GM18519 (cell line): Measurements from ENCODE around the gene DRD3.
A peak's percentile ranks its signal among the peaks of the same experiment; 100 is the strongest.

ENCODE experiments used
- ATAC-seq: cut with Tn5 transposase; IDR thresholded peaks from one replicate; pipeline ENCODE4 v1.9.1; 2021; ENCODE audit warnings: mild to moderate bottlenecking, moderate library complexity; ENCODE audit not compliant: unreplicated experiment, low FRiP score

The DRD3 gene

DNA sequence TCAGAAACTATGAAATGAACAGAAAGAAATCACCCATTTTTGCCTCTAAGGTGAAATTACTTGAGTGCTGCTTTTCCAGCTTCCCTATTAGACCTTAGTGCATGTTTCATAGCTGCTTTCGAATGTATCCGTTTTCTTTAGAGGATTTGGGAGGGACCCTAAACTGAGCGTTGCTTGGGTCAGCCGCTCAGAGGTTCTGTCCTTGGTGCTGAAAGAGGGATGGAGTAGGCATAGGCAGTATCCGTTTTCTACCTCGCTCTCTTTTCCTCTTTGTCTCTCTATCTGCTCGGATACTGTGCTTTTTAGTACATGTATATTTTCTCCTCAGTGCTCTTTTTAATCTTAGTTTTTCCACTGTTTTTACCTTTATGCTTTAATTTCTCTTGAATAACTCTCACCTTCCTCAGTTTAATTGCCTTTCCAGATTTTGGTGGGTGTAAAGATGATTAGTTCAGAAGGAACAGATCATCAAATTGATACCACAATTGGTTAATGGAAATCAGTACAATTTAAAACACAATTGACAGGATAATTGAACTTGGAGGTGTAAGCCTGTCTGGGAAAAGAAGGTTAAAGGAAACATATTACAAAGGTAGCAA, at the start of gene DRD3:
Gene DRD3 (minus strand): TSS at position 283 of the 599 bp plus-strand sequence. CDS start 7,060 bp downstream, outside the sequence.
- ATAC-seq: no peak

DNA sequence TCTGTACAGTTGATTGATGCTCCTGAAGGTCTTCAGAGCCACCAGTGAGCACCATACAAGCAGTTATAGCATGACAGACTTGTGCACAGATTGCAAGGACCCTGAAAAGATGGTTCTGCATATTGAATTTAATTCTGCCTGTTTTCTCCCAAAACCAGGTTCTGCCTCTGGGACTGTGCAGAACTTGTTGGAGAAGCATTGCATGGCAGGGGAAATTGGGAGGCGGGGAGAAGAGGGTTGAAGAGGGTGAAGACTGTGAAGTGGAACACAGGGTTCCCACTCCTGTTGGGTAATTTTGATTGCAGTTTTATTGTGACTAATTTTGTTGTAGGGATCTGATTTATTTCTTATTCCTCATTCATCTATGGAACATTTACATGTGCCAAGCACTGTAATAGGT, 48.2 kb upstream of the DRD3 start:
- ATAC-seq: no peak

DNA sequence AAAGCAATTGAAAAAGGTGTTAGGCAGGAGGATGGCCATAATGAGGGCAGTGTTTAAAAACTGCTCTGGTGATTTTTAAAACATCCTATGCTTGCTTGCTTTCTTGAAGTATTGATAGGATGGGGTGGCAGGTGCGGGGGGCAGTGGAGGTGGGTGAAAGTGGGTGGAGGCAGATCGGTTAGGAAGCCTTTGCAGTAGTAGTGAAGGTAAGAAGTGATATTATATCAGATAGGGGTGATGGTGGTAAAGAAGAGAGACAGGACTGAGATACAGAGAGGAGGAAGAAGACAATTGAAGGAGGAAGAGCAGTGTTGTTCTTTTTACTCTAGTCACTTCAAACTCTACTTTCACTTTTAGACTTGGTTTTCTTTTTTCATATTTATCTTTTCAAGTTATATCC, 47.5 kb upstream of the DRD3 start:
- no peak for ATAC-seq

DNA sequence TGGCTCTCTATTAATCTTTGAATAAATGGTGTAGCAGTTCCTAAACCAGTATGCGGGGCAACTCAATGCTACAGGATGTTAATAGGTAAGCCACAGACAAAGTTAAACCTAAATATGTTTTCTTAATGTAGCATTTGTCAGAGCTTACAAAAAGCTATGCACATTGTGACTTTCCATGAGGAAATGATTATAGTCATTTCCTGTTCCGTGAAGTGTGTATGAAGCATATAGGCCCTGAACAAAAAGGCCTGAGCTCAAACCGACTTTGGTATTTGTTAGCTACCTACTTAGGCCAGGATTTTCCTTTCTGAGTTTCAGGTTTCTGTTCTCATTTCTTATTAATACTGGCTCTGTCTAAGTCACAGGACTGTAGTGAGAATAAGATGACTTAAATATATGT, 44.3 kb upstream of the DRD3 start:
- peak; percentile 80 for ATAC-seq

DNA sequence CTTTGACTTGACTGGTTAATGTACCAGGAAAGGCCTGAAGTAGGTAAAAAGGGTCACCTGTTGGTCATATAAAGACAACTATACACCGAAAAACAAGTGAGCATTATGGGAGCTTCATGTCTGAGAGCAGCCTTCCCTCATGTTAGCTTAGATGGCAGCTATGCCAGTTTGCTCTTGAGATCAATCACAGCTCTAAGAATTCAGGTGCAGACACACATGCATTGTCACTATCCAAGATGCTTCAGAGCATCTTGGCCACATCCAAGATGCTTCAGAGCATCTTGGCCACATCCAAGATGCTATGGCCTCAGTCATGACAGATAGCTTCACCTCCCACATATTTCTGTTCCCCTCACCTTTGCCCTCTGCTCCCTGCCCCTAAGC, 43.0 kb upstream of the DRD3 start:
- ATAC-seq: no peak

DNA sequence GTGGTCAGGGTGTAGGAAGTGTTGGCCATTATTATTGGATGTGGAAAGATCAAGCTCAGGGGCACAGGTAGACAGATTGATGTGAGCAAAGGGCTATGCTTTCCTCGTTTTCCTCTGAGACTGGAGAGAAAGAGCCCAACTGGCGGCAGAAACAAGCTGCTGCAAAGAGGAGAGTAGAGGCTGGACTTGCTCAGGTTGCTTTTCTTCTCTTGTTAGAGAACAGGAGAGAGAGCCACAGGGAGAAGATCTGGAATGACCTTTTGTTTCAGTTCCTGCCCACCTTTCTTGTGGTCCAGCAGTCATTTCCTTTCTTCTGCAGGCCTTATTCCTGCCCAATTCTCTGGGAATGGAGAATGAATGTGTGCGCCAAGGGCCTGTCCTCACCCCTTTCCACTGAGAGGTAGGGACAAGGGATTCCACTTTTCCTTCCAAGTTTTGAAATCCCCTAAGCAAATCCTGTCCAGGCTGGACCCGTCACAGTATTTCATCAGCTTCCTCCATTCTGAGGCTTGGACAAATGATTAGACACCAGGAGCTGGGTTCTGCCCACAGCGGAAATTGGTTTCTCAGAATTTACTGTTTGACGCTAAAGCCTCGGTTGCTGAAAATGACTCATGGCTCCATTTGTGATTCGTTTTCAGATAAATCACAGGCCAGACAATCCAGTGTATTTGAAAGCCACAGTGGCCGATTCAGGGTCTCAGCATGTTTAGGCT, 42.5 kb upstream of the DRD3 start:
- ATAC-seq: no peak

DNA sequence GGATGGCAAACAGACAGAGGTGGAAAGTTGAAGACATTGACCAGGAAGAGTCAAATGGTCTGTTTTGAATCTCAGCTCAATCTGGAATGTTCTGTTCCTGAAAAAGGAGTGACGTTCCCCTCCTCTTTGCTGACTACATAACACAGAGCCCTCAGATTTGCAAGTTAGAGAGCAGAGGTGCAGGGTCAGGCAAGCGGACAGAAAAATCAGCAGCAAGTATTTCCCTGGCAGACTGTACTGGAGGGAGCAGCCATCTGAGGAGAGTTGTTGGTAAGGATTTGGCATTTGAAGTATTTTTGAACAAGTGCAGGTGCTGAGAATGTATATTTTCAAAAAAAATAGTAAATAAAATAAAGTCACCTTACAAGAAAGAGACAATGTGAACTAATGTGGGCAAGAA, 40.9 kb upstream of the DRD3 start:
- no peak for ATAC-seq

DNA sequence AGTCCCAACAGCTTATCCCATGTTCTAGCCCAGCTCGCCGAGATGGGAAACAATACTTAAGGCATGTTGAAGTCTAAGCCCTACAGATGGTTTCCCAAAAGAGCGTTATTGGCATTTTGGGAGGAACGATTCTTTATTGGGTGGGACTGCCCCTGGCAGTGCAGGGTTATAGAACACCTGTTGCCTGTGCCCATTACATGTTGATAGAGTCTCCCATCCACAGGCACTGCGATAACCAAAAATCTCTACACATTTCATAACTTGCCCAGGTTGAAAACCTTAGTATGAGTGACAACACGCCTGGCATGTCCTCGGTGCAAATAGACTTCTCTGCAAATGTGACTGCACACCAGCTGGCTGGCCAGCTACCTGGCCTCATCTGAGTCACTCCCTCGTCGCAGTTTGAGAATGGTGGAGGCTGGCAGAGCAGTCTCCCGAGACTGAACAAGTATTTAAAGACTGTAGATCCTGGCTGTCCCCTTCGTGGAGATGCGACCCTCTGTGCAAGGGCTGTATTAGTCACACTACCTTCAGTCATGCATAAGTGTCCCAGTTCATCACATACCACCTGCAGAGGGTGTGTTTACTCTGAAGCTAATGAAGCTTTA, 39.8 kb upstream of the DRD3 start:
- ATAC-seq: no peak

DNA sequence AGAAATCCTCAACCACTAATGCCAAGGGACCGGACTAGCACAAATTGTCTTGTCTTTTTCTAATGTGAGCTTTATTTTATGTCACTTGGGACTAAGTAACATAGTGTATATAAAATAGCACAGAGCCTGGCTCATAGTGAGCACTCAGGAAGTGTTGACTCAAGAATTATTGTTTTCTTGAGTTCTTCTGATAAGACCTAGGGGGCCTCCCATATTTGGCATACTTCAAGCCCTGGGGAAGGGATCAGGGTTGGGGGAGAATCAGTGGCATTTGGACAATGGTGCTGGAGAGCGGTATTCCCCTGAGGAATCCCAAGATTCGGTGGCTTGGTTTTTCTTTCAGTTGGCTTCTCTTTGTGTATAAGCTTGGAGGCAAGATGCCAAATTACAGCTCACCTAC, 39.2 kb upstream of the DRD3 start:
- ATAC-seq: no peak

DNA sequence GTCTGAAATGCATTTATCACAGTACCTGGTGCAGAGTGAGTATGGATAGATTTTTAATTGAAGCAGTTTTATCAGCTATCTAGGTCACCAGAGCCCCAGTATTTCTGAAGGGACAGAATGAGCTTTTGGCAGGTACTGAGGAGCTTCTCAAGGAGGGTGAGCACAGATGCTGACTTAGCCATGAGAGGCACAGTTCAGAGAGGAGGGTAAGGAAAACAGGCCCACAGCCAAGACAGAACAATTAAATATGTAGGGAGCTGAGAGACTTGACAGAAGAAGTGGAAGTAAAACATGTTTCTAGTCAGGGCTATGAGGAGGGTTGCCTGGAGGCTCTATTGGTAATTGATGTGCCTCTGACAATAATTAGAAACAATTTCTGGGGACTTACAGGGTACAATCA, 38.4 kb upstream of the DRD3 start:
- no peak for ATAC-seq

DNA sequence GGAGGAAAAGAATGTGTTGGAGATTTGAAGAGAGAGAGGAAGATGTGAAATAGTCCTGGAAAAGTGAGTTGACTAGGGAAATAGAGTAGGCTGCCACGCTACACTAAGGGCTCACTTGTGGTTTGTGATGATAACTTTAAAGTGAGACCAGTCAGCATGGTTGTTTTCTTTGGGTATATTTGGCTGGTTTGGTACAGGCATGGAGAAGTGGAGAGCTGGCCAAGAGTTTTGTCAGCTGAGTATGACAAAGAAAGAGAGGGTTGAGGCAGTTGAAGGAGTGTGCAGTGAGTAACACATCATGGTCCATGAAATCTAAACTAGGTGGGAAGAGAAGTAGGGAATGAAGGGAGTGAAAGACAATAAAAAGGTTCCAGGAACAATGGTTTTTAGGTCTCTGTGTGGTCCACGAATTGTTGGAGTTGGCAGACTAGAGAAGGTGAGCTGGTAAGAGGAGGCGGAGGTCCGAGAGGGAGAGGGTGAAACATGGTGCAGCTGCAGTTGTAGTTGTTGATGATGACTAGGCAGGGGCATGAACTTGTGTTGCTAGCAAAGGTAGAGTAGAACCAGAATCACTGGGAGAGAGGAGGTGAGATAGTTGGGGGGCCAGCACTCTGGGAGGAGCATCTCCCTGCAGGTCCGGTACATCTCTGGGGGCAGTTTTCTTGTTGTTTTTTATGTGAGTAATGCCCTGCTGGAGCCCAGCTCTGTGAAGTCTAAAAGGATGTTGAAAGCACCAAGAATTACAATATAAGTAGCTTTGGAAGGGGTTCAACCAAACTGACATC, 37.5 kb upstream of the DRD3 start:
- no peak for ATAC-seq

DNA sequence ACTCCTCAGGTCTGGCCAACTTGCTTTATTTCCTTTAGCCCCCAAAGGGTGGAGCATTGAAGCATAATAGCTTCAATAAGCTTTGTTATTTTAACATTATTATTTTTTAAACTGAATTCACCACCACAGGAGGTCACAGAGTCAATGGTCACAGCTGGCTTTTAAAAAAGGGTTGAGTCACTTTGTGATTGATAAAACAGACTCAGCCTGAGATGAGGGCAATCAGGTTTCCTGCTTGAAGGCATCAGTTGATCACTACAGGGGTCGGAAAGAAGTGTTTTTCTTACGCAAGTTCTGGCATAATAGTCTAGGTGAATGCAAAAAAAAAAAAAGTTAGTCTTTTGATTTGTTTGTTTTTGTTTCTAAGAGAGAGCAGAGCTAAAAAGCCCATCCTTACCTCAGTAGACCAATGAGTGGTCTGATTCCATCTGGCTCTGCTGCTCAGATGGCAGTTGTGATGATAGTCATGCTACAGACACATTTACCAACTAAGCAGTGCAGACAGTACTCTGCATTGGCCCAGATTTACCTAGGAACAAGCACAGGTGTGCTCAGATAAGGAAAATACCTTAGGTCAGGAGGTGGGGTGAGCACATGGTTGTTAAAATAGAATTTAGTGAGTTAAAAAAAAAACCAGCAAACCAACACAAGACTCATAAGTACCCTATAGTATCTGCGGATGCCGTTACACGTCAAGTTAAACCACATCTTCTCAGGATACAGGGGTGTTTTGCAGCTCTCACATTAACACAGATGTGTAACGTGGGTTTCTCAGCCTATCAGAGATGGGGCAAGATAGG, 35.9 kb upstream of the DRD3 start:
- no peak for ATAC-seq

DNA sequence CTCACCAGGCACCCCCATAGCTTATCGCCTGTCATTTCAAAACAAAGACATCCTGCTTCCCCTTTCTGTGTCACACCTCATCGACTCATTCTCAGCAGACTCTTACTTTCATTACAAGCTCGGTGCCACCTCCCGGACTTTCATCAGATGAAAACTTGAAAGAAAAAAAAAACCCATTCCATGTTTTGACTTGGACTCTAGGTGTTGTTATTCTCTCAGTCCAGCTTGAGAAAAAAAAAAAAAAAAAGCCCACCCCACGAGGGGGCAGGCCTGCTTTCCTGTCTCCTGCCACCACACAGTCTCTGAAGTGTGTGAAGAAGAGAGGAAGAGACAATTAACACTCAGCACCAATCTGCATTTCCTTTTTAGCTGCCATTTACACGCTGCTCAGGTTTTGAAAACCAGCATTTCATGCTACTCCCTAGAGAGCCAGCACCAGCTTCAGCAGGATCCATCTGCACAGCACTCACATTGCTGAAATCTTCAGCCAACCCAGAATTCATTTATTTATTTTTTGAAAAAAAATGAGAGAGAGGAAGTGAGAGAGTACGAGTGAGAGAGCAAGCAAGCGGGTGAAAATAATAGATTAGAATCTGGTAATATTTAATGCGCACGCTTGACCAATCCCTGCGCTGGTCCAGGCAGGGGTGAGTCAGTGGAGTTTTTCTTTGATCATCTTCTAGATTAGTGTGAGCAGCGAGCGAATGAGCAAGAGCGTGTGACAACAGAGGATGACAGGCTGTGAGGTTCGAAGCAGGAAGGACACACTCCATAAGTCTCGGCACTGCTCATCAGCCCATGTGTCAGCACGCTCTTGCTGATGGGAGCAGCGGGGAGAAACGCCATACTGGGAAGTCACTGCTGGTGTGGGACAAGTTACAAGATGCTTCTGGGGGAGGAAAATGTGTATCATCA, 35.0 kb upstream of the DRD3 start:
- ATAC-seq: peak; percentile 66

DNA sequence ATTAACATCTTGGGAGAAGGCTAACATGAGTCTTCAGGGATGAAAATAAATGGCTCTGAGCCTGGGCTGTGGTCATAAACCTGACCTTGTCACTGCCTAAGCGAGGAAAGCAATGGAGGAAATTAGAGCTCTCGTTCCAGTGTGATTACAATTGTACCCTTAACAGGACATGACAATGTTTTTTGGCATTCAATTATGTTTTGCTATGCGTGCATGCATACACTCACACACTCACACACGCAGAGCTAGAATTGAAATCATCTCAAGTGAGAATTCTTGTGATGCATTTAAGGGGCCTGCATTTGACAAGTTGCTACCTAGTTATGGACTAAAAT, 34.4 kb upstream of the DRD3 start:
- ATAC-seq: no peak

DNA sequence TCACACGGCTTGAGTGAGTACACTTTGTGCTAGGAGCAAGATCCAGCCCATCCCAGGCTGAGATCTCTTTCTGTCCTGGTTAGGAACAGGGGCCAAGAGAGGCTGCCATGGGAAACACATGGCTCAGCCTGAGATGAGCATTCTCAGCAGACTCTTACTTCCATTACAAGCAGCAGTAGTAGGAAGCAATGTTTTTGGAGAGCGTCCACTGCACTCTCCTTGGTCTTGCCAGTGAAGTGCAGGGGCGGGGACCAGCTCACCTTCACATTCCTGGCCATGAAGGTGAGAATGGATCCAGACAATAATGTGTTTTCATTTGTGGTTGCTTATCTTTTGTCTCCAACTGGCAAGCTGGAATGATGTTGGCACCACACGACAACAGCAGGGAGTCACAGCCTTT, 33.8 kb upstream of the DRD3 start:
- no peak for ATAC-seq

DNA sequence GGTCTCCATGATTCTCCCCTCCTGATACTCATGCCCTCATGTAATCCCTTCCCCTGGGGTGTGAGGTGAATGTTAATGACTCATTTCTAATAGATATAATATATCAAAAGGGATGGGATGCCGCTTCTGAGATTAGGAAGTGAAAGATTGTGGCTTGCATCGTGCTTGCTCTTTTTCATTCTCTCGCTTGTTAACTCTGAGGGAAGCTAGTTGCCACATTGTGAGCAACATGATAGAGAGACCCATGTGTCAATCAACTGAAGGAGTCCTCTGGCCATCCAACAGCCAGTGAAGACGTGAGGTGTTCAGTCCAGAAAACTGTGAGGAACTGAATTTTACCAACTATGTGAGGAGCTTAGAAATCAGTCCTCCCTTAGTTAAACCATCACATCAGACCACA, 28.9 kb upstream of the DRD3 start:
- ATAC-seq: peak; percentile 90

DNA sequence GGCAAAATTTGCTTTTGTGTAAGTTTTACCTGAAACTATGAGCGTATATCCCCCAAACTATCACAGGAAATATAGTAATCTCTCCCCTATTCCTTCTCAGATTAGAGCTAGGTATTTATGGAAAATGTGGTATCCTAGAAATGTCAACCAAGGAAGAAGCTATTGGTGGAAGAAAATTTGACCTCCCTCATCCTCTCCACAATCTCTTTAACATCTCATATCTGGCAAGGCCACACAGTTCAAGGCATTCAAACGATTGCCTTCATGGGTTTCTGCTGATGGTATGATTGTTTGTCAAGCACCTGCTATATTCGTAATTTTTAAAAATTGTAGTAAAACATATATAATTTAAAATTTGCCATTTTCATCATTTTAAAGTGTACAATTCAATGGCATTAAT, 27.5 kb upstream of the DRD3 start:
- no peak for ATAC-seq

DNA sequence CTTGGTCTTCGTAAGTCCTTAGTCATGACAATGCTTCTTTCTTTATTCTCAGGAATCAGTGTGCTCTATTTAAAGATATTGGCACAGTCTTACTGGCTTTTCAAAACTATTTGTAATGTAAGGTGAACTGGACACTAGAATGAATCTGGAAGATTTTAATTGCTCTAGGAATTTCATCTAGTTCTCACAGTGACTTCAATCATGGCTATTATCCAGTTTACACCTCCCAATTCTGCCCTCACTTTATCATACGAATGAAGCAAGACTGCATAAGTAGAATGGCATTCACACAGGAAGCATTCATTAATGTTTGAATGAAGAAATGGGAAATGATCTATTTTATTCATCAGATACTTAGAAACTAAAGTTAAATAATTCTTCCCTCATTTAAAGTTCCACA, 26.7 kb upstream of the DRD3 start:
- no peak for ATAC-seq

DNA sequence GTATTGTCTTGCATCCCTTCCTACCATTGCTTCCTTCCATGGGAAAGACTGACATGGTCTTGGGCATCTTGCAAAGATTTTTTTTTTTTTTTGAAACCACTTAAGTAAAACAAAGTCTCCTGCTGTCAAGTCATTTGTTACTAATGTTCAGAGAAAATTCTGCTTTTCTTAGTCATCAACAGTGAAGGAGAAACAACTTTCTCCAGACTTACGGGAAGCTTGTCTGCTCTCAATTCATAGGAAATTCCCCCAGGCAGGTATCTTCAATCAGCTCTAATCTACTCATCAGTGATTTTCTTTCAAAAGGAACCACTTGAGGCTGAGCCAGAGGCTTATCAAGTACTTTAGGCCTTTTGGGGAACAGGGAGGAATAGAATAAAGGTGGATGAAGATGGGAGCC, 15.9 kb upstream of the DRD3 start:
- ATAC-seq: no peak

DNA sequence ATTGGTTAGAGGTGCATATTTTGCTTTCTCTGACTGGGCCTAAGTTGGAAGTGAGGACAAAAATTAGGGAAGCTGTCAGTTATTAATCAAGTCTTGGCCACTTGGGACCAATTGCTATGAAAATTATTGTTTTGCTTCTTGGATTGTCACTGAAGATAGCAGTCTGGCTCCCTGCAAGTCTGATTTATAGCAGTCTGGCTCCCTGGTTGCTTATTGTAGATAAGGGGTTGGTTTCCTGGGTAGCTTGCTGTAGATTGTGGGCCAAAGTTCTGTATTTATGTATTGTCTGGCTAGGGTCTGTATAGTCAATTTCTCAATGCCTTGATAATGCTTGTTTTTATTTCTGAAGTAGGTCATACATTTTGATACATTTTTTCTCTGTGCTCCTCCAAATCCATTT, 13.3 kb upstream of the DRD3 start:
- ATAC-seq: no peak
